ENCODE data around the gene TGIF1. TPM values are rescaled to one million over a fixed set of nuclear protein-coding genes. Genes with fewer than 3 reads are reported as not detected.

TGIF1 gene
- total and polyA plus RNA-seq, 9 of the 15 experiments (the other 6 are each of a cell fraction or from before 2014, with no cell fraction given): 16.1 to 77.7 (median 44.6) TPM

DNA sequence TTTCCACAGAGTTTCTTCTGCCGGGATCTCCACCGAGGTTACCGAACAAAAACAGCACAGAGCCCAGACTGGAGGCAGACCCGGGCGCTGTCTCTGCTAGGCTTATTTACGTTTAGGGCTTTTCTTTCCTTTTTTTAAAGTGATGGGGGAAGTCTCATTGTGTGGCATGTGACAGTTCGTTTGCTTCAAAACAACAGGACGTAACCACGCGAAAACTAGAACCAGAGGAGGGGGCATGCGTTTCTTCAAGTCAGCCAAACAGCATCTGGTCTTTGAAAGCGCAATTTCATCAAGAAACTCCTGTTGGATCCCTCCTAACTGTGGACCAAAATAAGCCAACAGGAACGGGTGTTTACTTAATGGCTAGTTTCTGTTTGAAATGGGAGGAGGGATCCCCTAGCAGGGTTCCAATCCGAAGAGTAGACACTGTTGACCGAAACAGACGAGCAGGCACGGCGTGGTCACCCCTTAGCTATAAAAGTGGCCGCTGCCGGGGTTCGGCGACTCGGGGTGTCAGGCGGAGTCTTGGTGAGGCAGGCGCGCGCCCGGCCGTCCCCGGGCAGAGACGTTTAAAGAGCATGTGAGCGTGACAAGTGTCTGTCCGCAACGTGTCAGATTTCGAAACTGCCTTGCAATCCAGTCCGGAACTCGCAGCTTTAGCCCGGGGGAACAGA, 997 bp upstream of the TGIF1 start (continued):
- TF ChIP-seq, protein P1, sequence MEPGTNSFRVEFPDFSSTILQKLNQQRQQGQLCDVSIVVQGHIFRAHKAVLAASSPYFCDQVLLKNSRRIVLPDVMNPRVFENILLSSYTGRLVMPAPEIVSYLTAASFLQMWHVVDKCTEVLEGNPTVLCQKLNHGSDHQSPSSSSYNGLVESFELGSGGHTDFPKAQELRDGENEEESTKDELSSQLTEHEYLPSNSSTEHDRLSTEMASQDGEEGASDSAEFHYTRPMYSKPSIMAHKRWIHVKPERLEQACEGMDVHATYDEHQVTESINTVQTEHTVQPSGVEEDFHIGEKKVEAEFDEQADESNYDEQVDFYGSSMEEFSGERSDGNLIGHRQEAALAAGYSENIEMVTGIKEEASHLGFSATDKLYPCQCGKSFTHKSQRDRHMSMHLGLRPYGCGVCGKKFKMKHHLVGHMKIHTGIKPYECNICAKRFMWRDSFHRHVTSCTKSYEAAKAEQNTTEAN (CRISPR knock-in tag; IDR thresholded peaks at IDR 0.05): peak; percentile 71; the same call in 1 of the 2 replicates
- TF ChIP-seq FOXM1 (IDR thresholded peaks at IDR 0.05; ENCODE audit: low read depth) (no peak), FOXM1 (CRISPR knock-in tag; IDR thresholded peaks at IDR 0.05; ENCODE audit: low read depth) (0 out of 2 replicates have a peak, but pooled peaks have one; percentile 17), TOE1 (IDR thresholded peaks at IDR 0.05; ENCODE audit: borderline replicate concordance) (no peak), TOE1 (CRISPR knock-in tag; IDR thresholded peaks at IDR 0.05; ENCODE audit: borderline replicate concordance, low read depth) (0 out of 2 replicates have a peak, but pooled peaks have one; percentile 18), MBD1 (CRISPR knock-in tag; IDR thresholded peaks at IDR 0.05) (no peak), PRMT5 (CRISPR knock-in tag; IDR thresholded peaks at IDR 0.05) (0 out of 2 replicates have a peak, but pooled peaks have one; percentile 22), TAF1 (IDR thresholded peaks at IDR 0.05; ENCODE audit: control insufficient read depth, extremely low read depth, insufficient read depth, low read length, severe bottlenecking) (peak; percentile 40), ZBTB9 (CRISPR knock-in tag; IDR thresholded peaks at IDR 0.05) (peak; percentile 79; the same call in 1 of the 2 replicates), MITF (IDR thresholded peaks at IDR 0.05) (peak; percentile 48; the same call in 1 of the 2 replicates), CEBPG (CRISPR knock-in tag; IDR thresholded peaks at IDR 0.05) (peak; percentile 78), CEBPG (tag; conservative IDR thresholded peaks at IDR 0.05 in 1 of 2, IDR thresholded peaks at IDR 0.05 in 1 of 2) (peak in 1 of 2 experiments; percentile 78; a peak in 2 of 4 replicates)
- TF ChIP-seq, protein P2, sequence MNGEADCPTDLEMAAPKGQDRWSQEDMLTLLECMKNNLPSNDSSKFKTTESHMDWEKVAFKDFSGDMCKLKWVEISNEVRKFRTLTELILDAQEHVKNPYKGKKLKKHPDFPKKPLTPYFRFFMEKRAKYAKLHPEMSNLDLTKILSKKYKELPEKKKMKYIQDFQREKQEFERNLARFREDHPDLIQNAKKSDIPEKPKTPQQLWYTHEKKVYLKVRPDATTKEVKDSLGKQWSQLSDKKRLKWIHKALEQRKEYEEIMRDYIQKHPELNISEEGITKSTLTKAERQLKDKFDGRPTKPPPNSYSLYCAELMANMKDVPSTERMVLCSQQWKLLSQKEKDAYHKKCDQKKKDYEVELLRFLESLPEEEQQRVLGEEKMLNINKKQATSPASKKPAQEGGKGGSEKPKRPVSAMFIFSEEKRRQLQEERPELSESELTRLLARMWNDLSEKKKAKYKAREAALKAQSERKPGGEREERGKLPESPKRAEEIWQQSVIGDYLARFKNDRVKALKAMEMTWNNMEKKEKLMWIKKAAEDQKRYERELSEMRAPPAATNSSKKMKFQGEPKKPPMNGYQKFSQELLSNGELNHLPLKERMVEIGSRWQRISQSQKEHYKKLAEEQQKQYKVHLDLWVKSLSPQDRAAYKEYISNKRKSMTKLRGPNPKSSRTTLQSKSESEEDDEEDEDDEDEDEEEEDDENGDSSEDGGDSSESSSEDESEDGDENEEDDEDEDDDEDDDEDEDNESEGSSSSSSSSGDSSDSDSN (IDR thresholded peaks at IDR 0.05; ENCODE audit: borderline replicate concordance in 1 of 2, low read depth in 2 of 2, low read length in 2 of 2): peak; percentile 57 to 74; a peak in 3 of 4 replicates
- TF ChIP-seq, protein P3, sequence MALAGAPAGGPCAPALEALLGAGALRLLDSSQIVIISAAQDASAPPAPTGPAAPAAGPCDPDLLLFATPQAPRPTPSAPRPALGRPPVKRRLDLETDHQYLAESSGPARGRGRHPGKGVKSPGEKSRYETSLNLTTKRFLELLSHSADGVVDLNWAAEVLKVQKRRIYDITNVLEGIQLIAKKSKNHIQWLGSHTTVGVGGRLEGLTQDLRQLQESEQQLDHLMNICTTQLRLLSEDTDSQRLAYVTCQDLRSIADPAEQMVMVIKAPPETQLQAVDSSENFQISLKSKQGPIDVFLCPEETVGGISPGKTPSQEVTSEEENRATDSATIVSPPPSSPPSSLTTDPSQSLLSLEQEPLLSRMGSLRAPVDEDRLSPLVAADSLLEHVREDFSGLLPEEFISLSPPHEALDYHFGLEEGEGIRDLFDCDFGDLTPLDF (CRISPR knock-in tag; IDR thresholded peaks at IDR 0.05): no peak
- TF ChIP-seq, protein P4, sequence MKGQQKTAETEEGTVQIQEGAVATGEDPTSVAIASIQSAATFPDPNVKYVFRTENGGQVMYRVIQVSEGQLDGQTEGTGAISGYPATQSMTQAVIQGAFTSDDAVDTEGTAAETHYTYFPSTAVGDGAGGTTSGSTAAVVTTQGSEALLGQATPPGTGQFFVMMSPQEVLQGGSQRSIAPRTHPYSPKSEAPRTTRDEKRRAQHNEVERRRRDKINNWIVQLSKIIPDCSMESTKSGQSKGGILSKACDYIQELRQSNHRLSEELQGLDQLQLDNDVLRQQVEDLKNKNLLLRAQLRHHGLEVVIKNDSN (CRISPR knock-in tag; IDR thresholded peaks at IDR 0.05): peak; percentile 47; the same call in 1 of the 2 replicates

Data from K562 (cell line).